Measurements from ENCODE around the gene KCND2.
"Not testable (repeated sequence)": the region's sequence is repeated elsewhere in the genome, so short reads cannot be mapped to it uniquely, and the experiment has no call there.

Gene KCND2

DNA sequence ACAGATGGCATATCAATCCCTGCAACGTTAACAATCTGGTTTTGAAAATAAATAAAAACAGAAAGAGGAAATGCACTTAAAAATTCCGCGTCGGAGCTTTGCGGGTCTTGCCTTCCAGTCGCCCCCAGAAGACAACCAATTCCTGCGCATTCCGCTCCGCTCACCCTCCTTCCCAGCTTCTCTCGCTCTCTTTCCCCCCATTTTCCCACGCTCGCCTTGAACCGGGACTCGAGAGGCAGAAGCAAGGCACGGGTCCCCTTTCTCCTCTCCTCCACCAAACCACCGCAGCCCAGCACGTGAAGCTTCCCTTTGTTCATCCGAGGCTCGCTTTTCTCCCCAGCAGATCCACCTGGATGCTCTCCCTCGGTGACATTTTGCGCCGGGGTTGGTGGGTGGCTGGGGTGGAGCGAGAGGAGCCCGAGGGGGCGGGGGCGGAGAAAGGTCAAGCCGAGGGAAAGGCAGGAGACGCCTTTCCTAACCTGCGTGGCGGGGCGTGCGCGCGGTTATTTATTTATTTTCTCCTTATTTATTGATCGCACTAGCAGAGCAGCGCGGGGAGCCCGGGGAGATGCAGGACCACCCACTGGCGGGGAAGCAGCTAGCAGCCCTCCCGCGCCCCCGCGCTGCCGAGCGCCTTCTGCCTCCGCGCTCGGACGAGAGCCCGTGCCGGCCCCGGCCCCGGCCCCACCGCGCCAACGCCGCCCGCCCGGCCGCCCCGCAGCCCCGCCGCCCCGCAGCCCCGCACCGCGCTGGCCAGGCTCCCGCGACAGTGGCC is at the start of gene KCND2:
Gene KCND2 (plus strand): TSS at position 475 of the 775 bp plus-strand sequence.
- DNase-seq (ENCODE audit: low read depth), result no peak

DNA sequence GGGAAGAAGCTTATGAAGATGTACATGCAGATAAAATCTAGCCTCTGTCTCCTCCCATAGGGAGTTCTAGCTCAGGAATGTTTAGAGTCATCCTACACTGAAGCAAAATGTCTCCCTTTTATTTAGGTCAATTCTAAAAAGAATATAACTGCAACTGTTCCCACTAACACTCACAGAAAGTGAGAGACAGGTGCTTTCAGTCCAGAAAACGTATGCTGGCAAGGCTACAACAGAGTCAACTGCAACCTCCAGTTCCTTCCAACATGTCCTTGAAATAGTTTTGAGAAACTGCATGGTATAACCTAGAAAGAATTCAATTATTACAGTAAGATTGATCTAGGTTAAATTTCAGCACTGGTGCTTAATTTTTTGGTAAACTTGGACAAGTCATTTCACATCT is 46.8 kb upstream of the KCND2 start:
- no peak for DNase-seq (ENCODE audit: low read depth)

GRCh38 chr7:120227255-120227654 is 45.7 kb upstream of the KCND2 start:
- no peak for DNase-seq (ENCODE audit: low read depth)

DNA sequence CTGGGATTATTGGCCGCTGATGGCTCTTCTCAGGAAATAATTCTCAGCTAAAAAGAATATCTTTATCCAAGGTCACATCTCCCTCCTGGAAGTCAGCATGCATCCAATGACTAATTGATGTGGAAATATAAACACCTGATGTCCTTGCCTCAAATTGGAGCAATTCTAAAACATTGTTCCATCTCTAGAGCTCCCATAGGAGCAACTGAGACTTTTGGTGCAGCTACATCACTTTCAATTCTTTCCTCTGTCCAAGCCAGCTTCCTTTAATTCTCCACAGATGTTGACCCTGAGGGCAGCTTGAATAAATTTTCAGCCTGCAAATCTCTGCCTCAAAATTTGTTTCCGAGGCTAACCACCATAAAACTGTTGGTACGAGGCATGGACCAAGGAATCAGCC is 43.9 kb upstream of the KCND2 start:
- no peak for DNase-seq (ENCODE audit: low read depth)

DNA sequence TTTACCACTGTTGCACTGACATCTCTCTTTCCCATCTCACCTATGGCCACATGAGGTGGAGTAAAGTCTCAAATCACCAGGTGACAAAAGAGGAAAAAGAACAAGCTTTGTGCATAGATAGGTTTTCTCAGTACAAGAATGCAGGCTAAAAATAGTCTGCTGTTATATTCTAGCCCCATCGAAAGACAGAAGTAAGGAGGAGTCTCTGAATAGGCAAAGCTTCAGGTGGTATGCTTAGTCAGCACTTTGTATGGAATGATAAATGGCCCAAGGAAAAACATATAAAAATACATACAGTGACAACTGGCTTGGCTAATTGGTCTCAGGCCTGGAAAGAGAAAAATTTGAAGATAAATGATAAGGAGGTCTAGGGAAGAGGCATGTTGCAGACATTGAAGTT is 39.6 kb upstream of the KCND2 start:
- DNase-seq (ENCODE audit: low read depth), result no peak

- DNase-seq (ENCODE audit: low read depth), result not testable (repeated sequence)
Measured at GRCh38 chr7:120240350-120240749, 32.6 kb upstream of the KCND2 start.

- no peak for DNase-seq (ENCODE audit: low read depth)
Measured at GRCh38 chr7:120241973-120242372, 31.0 kb upstream of the KCND2 start.

DNA sequence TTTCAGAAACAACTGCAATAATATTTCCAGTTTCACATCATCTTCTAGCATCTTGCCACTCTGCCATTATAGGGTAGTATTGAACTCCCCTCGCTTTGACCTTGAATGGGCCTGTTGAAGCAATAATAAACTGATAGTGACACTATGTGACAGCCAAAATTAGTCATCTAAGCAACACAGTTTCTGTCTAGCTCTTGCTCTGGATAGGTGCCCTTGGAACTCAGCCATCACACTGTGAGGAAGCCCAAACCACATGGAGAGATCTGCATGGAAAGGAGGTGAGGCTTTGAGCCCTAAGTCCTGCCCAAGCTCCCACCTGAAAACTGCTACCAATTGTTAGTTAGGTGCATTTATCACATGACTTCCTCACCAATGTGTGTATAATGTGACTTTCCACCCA is 18.1 kb upstream of the KCND2 start:
- no peak for DNase-seq (ENCODE audit: low read depth)

- DNase-seq (ENCODE audit: low read depth), result no peak
Measured at GRCh38 chr7:120256344-120257070, 16.5 kb upstream of the KCND2 start.

- DNase-seq (ENCODE audit: low read depth), result no peak
Measured at GRCh38 chr7:120259386-120259785, 13.6 kb upstream of the KCND2 start.

DNA sequence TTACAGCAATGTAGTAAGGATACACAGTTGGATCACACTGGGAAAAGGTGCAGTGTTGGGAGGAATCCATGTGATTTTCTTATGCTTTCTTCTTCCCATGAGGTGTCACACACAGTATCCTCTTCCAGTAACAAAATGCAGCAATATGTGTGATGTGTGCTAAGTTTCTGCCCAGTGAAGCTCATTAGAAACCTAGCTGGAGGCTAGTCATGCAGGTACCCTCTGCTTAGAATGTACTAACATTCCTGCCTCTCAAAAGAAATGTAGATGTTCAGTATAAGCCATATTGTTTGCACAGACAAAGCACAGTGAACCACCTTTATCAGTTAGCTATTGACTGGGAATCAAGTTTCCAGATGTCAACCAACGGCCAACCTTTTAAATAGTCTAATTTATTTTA is 12.9 kb upstream of the KCND2 start:
- DNase-seq (ENCODE audit: low read depth), result no peak

GRCh38 chr7:120272261-120272660 is 714 bp upstream of the KCND2 start:
- DNase-seq (ENCODE audit: low read depth), result no peak

DNA sequence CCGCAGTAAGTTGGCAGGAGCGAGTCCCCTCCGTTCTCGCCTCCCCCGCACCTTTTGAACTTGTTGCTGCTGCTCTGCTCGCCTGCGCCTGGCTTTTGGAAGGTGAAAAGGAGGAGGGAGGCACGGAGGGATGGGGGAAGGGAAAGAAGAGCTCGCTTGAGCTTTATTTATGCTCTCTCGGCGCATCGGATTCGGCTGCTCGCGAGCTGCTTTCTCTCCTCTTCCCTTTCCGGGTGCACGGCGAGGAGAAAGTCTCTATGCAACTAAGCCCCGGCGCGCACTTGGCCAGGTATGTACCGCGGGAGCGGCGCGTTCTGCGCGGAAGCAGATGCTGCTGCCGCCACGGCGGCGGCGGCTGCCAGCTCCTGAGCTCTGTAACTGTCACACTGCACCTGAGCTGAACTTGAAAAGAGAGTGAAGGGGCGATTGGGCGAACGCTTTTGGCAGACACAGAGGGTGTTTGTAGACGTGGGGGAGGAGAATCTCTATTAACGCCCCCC is 551 bp downstream of the KCND2 start:
- no peak for DNase-seq (ENCODE audit: low read depth)

DNA sequence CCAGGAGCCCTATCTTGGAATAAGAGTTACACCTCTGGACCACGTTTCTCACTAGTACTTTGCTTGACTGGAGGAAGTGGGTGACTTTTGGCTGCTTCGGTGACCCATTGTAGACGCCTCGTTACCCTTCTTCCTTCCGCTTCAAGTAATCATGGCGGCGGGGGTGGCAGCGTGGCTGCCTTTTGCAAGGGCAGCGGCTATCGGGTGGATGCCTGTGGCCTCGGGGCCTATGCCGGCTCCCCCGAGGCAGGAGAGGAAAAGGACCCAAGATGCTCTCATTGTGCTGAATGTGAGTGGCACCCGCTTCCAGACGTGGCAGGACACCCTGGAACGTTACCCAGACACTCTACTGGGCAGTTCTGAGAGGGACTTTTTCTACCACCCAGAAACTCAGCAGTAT is 1.5 kb downstream of the KCND2 start:
- no peak for DNase-seq (ENCODE audit: low read depth)

DNA sequence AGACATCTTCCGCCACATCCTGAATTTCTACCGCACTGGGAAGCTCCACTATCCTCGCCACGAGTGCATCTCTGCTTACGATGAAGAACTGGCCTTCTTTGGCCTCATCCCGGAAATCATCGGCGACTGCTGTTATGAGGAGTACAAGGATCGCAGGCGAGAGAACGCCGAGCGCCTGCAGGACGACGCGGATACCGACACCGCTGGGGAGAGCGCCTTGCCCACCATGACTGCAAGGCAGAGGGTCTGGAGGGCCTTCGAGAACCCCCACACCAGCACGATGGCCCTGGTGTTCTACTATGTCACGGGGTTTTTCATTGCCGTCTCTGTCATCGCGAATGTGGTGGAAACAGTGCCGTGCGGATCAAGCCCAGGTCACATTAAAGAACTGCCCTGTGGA is 1.9 kb downstream of the KCND2 start:
- DNase-seq (ENCODE audit: low read depth), result no peak

DNA sequence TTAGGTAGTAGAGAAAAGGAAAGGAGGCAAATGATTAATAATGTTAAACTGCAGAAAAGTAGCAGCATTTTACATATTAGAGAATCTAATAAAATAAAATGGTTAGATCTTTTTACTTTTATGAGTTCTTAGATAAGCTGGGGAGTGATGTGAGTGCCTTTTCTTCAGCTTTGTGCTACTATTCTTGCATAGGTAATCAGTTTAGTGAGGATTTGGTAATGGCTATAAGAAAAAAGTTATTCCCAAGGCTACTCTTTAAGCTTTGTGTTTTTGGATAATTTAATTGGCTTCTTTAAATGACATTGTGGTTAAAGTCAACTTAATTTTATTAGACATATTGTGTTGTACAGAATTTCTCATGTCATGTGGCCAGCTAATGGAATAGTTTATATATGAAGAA is 3.7 kb downstream of the KCND2 start:
- no peak for DNase-seq (ENCODE audit: low read depth)

DNA sequence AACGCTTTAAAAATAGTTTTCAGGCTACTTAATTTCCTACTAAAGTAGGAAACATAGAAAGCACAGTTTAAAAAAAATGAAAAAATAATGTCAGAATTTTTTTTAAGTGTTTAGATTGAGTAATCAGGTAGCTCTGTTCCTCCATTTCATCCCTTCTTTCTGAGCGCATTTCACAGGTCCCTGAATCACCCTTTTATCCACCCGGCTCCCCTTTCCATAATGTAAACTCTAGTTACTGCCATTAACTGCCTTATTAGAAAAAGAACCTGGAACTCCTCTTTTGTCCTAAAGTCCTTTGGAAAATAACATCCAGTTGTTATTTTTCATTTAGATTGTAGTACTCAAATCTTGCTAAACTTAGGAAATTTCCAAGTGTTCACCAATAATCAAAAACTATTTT is 5.8 kb downstream of the KCND2 start:
- DNase-seq (ENCODE audit: low read depth), result no peak

DNA sequence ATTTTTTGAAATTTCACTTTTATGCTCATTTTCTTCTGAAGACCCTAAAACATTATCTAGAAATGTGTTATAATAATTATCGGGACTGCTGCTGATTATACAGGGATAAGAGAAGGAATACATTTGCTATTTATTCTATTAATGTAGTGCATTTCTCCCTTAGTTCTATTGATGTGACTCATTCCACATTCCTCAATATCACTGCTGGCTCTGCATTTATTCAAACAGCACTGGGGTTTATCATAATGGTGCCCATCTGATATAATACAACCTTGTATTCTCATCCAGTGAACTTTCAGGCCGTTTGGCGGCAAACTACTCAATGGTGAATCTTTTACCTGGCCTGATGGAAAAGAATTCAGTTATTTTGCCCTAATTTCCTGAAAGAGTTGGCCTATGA is 7.8 kb downstream of the KCND2 start:
- DNase-seq (ENCODE audit: low read depth), result no peak

- no peak for DNase-seq (ENCODE audit: low read depth)
Measured at GRCh38 chr7:120293027-120293426, 20.1 kb downstream of the KCND2 start.

- no peak for DNase-seq (ENCODE audit: low read depth)
Measured at GRCh38 chr7:120302190-120302589, 29.2 kb downstream of the KCND2 start.

GRCh38 chr7:120303105-120303504 is 30.1 kb downstream of the KCND2 start:
- no peak for DNase-seq (ENCODE audit: low read depth)

DNA sequence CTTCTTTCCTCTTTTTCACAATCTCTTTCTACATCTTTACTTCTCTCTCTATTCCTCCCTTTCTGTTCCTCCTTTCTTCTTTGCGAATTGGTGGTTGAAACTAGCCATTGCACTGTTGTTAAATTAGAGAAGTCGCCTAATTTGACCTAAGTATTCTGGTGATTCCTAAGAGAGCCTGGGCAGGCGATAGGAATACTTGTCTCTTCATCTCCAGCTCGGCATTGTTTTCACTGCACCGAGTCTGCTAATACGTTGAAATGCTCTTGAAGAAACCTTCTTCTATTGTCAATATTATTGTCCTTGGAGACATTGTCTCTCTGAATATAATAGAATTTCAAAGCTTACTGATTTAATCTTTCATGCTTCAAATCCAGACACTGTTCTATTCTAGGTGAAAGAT is 31.7 kb downstream of the KCND2 start:
- no peak for DNase-seq (ENCODE audit: low read depth)

DNA sequence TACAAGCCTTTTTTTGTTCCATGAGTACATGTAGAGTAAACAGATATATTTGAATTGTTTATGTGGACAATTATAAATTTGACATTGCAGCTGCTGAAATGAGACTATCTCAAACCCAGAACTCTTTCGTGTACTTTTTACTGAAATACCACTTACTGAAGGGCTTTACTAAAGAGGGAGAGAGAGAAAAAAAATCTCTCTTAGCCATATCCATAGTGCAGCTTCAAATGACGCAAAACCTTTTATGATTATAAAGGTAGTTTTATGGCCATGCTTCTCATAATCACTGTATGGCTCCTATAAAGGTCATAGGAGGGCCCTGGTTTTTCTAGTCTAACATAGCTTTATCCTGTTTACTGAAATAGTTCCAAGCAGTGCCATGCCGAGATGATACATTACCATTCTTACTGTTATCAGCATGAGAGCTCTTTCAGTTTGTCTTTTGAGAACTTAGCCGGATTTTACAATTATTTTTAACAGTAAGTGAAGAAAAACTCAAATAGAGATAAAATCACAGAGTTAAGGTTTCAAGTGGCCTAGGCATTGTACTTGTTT is 35.1 kb downstream of the KCND2 start:
- no peak for DNase-seq (ENCODE audit: low read depth)

Measured in stimulated activated CD8-positive, alpha-beta memory T cell treated with anti-CD3 and anti-CD28 coated beads, Interleukin-12 subunit alpha, Interleukin-12 subunit beta, amount 100 ng/mL, for 1 hour (primary cell).